HepG2 (cell line): ENCODE data around the gene ZBTB32. TPM values are rescaled to one million over a fixed set of nuclear protein-coding genes. Genes with fewer than 3 reads are reported as not detected.
A peak's percentile ranks its signal among the peaks of the same experiment; 100 is the strongest.

Experiments used
- ARNTL ChIP-seq: sonication (generic); formaldehyde crosslinking; IDR thresholded peaks from 2 replicates; pipeline ENCODE4 v1.4.0; 2020; ENCODE audit warnings: mild to moderate bottlenecking, missing genetic modification reagents
- ATF7-NPFF ChIP-seq: sonication (generic); formaldehyde crosslinking; IDR thresholded peaks from 2 replicates; pipeline ENCODE4 v1.8.1; 2023; ENCODE audit warnings: mild to moderate bottlenecking, low read depth, missing genetic modification reagents, moderate library complexity
- CHCHD3 ChIP-seq: sonication (generic); formaldehyde crosslinking; IDR thresholded peaks from 2 replicates; pipeline ENCODE4 v1.8.0; 2022; ENCODE audit warnings: mild to moderate bottlenecking, missing genetic modification reagents, moderate library complexity
- CSRNP1 ChIP-seq: sonication (generic); formaldehyde crosslinking; IDR thresholded peaks from 2 replicates; pipeline ENCODE4 v1.8.1; 2023; ENCODE audit warnings: mild to moderate bottlenecking, missing genetic modification reagents
- CSRNP2 ChIP-seq: sonication (generic); formaldehyde crosslinking; conservative IDR thresholded peaks from 2 replicates; pipeline ENCODE4 v1.8.0; 2022; ENCODE audit warnings: low read depth, missing genetic modification reagents
- GABPB1 ChIP-seq: IDR thresholded peaks from 2 replicates; pipeline ENCODE4 v1.6.1; 2016; ENCODE audit warnings: mild to moderate bottlenecking, missing genetic modification reagents, moderate library complexity, missing compliant biosample characterization
- GPN1 ChIP-seq: sonication (generic); formaldehyde crosslinking; IDR thresholded peaks from 2 replicates; pipeline ENCODE4 v1.5.1; 2020; ENCODE audit warnings: missing genetic modification reagents, borderline replicate concordance
- KMT2B ChIP-seq: IDR thresholded peaks from 2 replicates; pipeline ENCODE4 v1.6.1; 2016; ENCODE audit warnings: missing genetic modification reagents, missing compliant biosample characterization
- MEF2D ChIP-seq: sonication (generic); formaldehyde crosslinking; IDR thresholded peaks from 2 replicates; pipeline ENCODE4 v1.5.1; 2020; ENCODE audit warnings: mild to moderate bottlenecking, missing genetic modification reagents
- MTA1 ChIP-seq: sonication (generic); formaldehyde crosslinking; IDR thresholded peaks from 2 replicates; pipeline ENCODE4 v1.4.0; 2020; ENCODE audit warnings: missing genetic modification reagents, mild to moderate bottlenecking, borderline replicate concordance
- NFAT5 ChIP-seq: sonication (generic); formaldehyde crosslinking; IDR thresholded peaks from 2 replicates; pipeline ENCODE4 v1.4.0; 2020; ENCODE audit warnings: missing genetic modification reagents
- PCBP2 ChIP-seq: fragments of 200-400 bp; formaldehyde crosslinking; optimal IDR thresholded peaks from 2 replicates; pipeline ENCODE3; 2018; ENCODE audit warnings: low read length, low read depth; ENCODE audit not compliant: poor library complexity, severe bottlenecking
- PLRG1 ChIP-seq: fragments of 450-650 bp; conservative IDR thresholded peaks from 2 replicates; pipeline ENCODE4 v1.6.1; 2016
- RBM22 ChIP-seq: fragments of 200-400 bp; formaldehyde crosslinking; optimal IDR thresholded peaks from 2 replicates; pipeline ENCODE3; 2017; ENCODE audit warnings: mild to moderate bottlenecking, low read length, moderate library complexity
- RFXAP ChIP-seq: sonication (generic); formaldehyde crosslinking; IDR thresholded peaks from 2 replicates; pipeline ENCODE4 v1.4.0; 2020; ENCODE audit warnings: missing genetic modification reagents, borderline replicate concordance
- SRY ChIP-seq: sonication (generic); formaldehyde crosslinking; IDR thresholded peaks from 2 replicates; pipeline ENCODE4 v1.8.0; 2022; ENCODE audit warnings: mild to moderate bottlenecking, missing genetic modification reagents
- ZNF770 ChIP-seq: sonication (generic); formaldehyde crosslinking; IDR thresholded peaks from 2 replicates; pipeline ENCODE4 v1.5.0; 2020; ENCODE audit warnings: mild to moderate bottlenecking, missing genetic modification reagents
- polyA plus RNA-seq, 8 experiments: library from polyadenylated mRNA; depleted of rRNA in 3 of 8; stranded (reverse) in 7 of 8; unstranded in 1 of 8; fragments of >200 nt; fragmentation: Illumina TruSeq in 4 of 8; extraction: Trizol in 4 of 8; gene quantifications; 2 replicates each; pipeline versions ENCODE4 v1.2.1 to v1.2.3, GENCODE V29; 2011 to 2016; ENCODE audit warnings: low read depth in 4 of 8, missing spikeins in 1 of 8, mixed read lengths in 1 of 8; ENCODE audit not compliant: insufficient read depth in 1 of 8
- total RNA-seq, 5 experiments: library from RNA; depleted of rRNA; stranded (reverse); fragments of >200 nt; fragmentation: Illumina TruSeq; extraction: Trizol; gene quantifications; 2 replicates each; pipeline ENCODE4 v1.2.3, GENCODE V29; 2016; ENCODE audit warnings: low read depth in 1 of 5

ZBTB32 gene
- total and polyA plus RNA-seq, 2 of the 13 experiments (the other 11 are each of a cell fraction or from before 2014, with no cell fraction given) = not detected

GRCh38 chr19:35715981-35716800 is 11.8 kb downstream of the ZBTB32 start (continued):
- no peak for TF ChIP-seq ZNF770 (CRISPR knock-in tag)
- peak; percentile 57; the same call in 1 of the 2 replicates for TF ChIP-seq GPN1 (CRISPR knock-in tag)
- TF ChIP-seq NFAT5 (CRISPR knock-in tag) = no peak; the same call in 1 of the 2 replicates
- TF ChIP-seq PCBP2 = no peak
- peak; percentile 64 for TF ChIP-seq MEF2D (CRISPR knock-in tag)
- no peak; the same call in 1 of the 2 replicates for TF ChIP-seq MTA1 (CRISPR knock-in tag)
- TF ChIP-seq CSRNP1 (CRISPR knock-in tag) = peak; percentile 58; the same call in 1 of the 2 replicates
- 0 out of 2 replicates have a peak, but pooled peaks have one; percentile 40 for TF ChIP-seq ATF7-NPFF (CRISPR knock-in tag)
- TF ChIP-seq ARNTL (CRISPR knock-in tag) = peak; percentile 18; the same call in 1 of the 2 replicates
- TF ChIP-seq KMT2B (CRISPR knock-in tag) = 0 out of 2 replicates have a peak, but pooled peaks have one; percentile 14
- TF ChIP-seq CHCHD3 (CRISPR knock-in tag) = 0 out of 2 replicates have a peak, but pooled peaks have one; percentile 25
- no peak for TF ChIP-seq RBM22
- no peak for TF ChIP-seq RFXAP (CRISPR knock-in tag)
- no peak for TF ChIP-seq CSRNP2 (CRISPR knock-in tag)
- TF ChIP-seq GABPB1 (CRISPR knock-in tag) = peak; percentile 22; the same call in 1 of the 2 replicates
- peak; percentile 65; the same call in 1 of the 2 replicates for TF ChIP-seq SRY (CRISPR knock-in tag)
- no peak for TF ChIP-seq PLRG1
